Choroid plexus epithelial cell (primary cell): ENCODE measurements around the gene DDX55.
A peak's percentile ranks its signal among the peaks of the same experiment; 100 is the strongest.

Source experiments
- DNase-seq: peaks from one replicate; pipeline ENCODE4 v3.0.0-alpha.2; 2010; ENCODE audit warnings: low read depth
- H3K4me3 ChIP-seq: 2 replicates; pipeline ENCODE4 v1.5.1; 2011; ENCODE audit warnings: low read depth, mild to moderate bottlenecking, control low read depth, low read length, moderate library complexity
- CTCF ChIP-seq: conservative IDR thresholded peaks from 2 replicates; pipeline ENCODE4 v1.5.1; 2011; ENCODE audit warnings: low read depth, mild to moderate bottlenecking, control low read depth, inconsistent platforms, low read length, moderate library complexity

Gene DDX55

GRCh38 chr12:123633379-123634141 is 31.7 kb downstream of the DDX55 start, which contains the start of the genes EIF2B1 and GTF2H3:
Gene EIF2B1 (minus strand): TSS chr12:123633686. CDS start chr12:123633557, 129 bp downstream.
Gene GTF2H3 (plus strand): TSS chr12:123633829. CDS start chr12:123633860, 31 bp downstream.
- TF ChIP-seq CTCF, result no peak
- H3K4me3 ChIP-seq, result peak within 1 kb of the TSS; percentile 94
- peak; percentile 97 for DNase-seq

GRCh38 chr12:123634142-123634561 is 32.3 kb downstream of the DDX55 start:
- DNase-seq, result no peak
- H3K4me3 ChIP-seq, result peak overlapping the region; percentile 94
- TF ChIP-seq CTCF, result no peak

- no peak for DNase-seq
- no peak for TF ChIP-seq CTCF
- H3K4me3 ChIP-seq, result no peak overlapping the region
These were observed 42.0 kb downstream of the DDX55 start for GRCh38 chr12:123643911-123644310.

GRCh38 chr12:123645380-123645779 is 43.5 kb downstream of the DDX55 start:
- TF ChIP-seq CTCF, result no peak
- no peak overlapping the region for H3K4me3 ChIP-seq
- no peak for DNase-seq

- no peak for DNase-seq
- H3K4me3 ChIP-seq, result no peak overlapping the region
- TF ChIP-seq CTCF, result no peak
These were observed 44.0 kb downstream of the DDX55 start for GRCh38 chr12:123645878-123646277.

- TF ChIP-seq CTCF, result no peak
- no peak overlapping the region for H3K4me3 ChIP-seq
These were observed 46.5 kb downstream of the DDX55 start for GRCh38 chr12:123648401-123648800.

GRCh38 chr12:123654129-123654701 is 52.3 kb downstream of the DDX55 start:
- no peak for TF ChIP-seq CTCF
- H3K4me3 ChIP-seq, result no peak overlapping the region
- DNase-seq, result no peak

More at GRCh38 chr12:123648401-123648800, 46.5 kb downstream of the DDX55 start:
- no peak for DNase-seq
